HG03460 (cell line): Measurements from ENCODE around the gene FBXO31.
A peak's percentile ranks its signal among the peaks of the same experiment; 100 is the strongest.
"Not testable (repeated sequence)": the region's sequence is repeated elsewhere in the genome, so short reads cannot be mapped to it uniquely, and the experiment has no call there.

Source experiments
- ATAC-seq: cut with Tn5 transposase; IDR thresholded peaks from one replicate; pipeline ENCODE4 v1.9.1; 2021; ENCODE audit not compliant: unreplicated experiment

FBXO31 gene

GRCh38 chr16:87411375-87412271, 28.0 kb upstream of the FBXO31 start:
- ATAC-seq = no peak

- no peak for ATAC-seq
Measured at GRCh38 chr16:87410968-87411367, 27.4 kb upstream of the FBXO31 start.

GRCh38 chr16:87410530-87410929, 27.0 kb upstream of the FBXO31 start:
- no peak for ATAC-seq

GRCh38 chr16:87409781-87410180, 26.2 kb upstream of the FBXO31 start:
- no peak for ATAC-seq

- ATAC-seq = no peak
Measured at GRCh38 chr16:87409153-87409552, 25.6 kb upstream of the FBXO31 start.

- ATAC-seq = no peak
Measured at GRCh38 chr16:87407511-87408112, 24.0 kb upstream of the FBXO31 start.

GRCh38 chr16:87406495-87407088, 23.0 kb upstream of the FBXO31 start:
- ATAC-seq = no peak

GRCh38 chr16:87404764-87405625, 21.4 kb upstream of the FBXO31 start:
- no peak for ATAC-seq

- ATAC-seq = no peak
Measured at GRCh38 chr16:87395181-87395842, 11.7 kb upstream of the FBXO31 start.

- ATAC-seq = no peak
Measured at GRCh38 chr16:87393680-87394055, 10.1 kb upstream of the FBXO31 start.

GRCh38 chr16:87392821-87393679, 9.5 kb upstream of the FBXO31 start:
- ATAC-seq = no peak

- ATAC-seq = peak; percentile 46
Measured at GRCh38 chr16:87391950-87392820, 8.6 kb upstream of the FBXO31 start, which contains the start of gene MAP1LC3B. TSS of gene MAP1LC3B (plus strand) at chr16:87392336. CDS start at chr16:87392428, 92 bp downstream.

- peak; percentile 10 for ATAC-seq
Measured at GRCh38 chr16:87391324-87391949, 7.9 kb upstream of the FBXO31 start.

- ATAC-seq = no peak
Measured at GRCh38 chr16:87390641-87391323, 7.2 kb upstream of the FBXO31 start.

GRCh38 chr16:87389914-87390313, 6.3 kb upstream of the FBXO31 start:
- not testable (repeated sequence) for ATAC-seq

GRCh38 chr16:87389245-87389644, 5.7 kb upstream of the FBXO31 start:
- no peak for ATAC-seq

GRCh38 chr16:87388818-87389134, 5.2 kb upstream of the FBXO31 start:
- no peak for ATAC-seq
